DMS153 (cell line): Measurements from ENCODE around the gene RNF167.
A peak's percentile ranks its signal among the peaks of the same experiment; 100 is the strongest.

Experiments
- DNase-seq: peaks from one replicate; lab custom pipeline; 2025; lab: John Stamatoyannopoulos, UW

RNF167 gene

DNA sequence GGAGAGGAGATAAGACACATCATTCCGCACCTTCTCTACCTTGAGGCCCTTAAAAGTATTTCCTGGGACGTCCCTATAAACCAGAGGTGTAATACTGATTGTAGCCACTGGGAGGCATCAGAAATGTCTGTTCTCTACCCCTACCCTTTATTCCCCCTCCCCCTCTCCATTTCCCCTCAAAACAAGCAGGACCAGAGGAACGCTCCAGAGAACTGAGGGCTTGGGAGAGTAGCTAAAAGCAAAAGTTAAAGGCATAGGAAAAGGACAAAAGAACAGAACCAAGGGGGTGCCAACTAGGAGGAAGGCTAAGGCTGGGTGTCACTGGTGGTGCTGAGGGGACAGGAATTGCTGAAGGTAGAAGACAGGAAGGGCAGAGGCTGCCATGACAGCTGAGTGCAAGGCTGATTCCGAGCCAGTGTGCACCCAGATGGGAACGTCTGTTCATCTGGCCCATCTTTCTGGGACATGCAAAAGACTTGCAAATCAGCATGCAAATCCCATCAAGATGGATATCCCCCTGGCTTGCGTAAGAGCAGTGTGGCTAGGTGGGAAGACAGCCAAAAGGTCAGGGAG lies 40.7 kb downstream of the RNF167 start:
- no peak for DNase-seq

- DNase-seq = no peak
Measured at GRCh38 chr17:4982305-4982704, 42.2 kb downstream of the RNF167 start.

- no peak for DNase-seq
Measured at GRCh38 chr17:4986403-4986802, 46.3 kb downstream of the RNF167 start.

DNA sequence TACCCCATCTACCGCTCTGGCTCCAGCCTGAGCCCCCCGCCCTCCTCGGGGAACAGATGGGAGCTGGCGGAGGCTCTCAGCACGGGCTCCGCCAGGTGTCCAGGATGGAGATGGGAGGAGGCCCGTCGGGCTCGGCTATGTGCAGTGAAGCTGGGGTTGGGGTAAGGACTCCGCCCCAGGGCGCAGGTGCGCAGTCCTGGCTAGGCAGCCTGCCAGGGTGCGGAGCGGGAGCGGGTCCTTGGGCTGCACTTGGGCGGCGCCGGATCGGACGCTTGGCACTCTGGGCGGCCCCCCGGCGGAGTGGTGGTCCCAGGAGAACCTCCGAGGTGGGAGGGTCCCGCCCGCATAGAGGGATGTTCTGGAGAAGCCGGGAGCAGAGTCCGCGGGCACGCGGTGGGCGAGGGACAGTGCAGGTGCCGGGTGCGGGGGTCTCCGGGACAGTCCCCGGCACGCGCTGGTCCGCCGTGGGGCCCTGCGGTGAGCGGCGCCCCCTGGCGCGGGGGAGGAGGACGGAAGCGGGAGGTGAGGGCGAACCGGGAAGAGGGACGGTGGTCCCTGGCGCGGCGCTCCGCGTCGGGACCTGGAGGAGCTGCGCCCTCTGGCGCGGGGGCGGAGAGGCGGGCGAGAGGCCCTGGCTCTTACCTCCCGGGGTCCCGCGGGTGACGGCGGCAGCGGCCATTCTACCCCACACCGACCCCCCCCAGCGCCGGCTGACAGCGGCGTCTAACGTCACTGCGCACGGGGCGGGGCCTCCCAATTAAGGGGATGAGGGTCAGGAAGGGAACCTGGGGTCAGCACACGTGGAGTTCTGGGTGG lies 47.1 kb downstream of the RNF167 start, which contains the start of gene CAMTA2:
Gene CAMTA2 (minus strand): TSS at position 725 of the 816 bp plus-strand sequence. CDS start 1,453 bp downstream, outside the sequence.
- DNase-seq = peak; percentile 16

DNA sequence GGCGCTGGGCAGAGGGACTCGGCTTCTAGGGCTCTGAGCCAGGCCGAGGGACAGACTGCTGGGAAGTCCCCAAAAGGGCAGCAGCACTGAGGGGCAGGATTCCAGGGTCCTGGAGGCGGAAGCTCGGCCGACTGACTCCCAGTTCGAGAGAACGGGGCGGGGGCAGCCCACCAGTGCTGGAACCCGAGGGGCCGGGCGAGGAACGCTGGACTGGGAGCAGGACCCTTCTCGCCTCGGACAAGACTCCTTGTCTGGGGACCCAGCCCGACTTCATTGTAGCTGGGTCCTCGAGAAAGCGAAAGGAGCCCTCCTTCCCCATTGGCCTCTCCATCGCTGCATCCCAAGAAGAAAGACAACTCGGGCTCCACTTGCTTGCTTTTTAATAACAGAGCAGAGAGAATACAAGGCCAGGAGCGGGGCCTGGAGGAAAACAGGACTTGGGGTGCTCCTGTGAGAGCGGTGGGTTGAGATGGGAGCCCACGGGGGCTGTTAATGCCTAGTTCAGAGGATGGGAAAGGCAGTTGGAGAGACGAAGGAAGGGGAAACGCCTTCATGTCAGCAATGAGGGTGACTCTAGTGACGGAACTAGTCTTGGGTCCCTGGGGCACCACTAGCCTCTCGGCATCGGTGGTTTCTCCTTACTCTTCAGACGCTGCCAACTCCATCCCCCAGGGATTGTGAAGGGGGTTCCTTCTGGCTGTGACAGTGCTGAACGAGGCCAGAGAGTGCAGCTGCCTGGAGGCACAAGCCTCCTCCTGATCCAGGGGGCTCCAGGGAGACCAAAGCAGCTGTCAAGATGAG lies 47.9 kb downstream of the RNF167 start:
- DNase-seq = no peak

DNA sequence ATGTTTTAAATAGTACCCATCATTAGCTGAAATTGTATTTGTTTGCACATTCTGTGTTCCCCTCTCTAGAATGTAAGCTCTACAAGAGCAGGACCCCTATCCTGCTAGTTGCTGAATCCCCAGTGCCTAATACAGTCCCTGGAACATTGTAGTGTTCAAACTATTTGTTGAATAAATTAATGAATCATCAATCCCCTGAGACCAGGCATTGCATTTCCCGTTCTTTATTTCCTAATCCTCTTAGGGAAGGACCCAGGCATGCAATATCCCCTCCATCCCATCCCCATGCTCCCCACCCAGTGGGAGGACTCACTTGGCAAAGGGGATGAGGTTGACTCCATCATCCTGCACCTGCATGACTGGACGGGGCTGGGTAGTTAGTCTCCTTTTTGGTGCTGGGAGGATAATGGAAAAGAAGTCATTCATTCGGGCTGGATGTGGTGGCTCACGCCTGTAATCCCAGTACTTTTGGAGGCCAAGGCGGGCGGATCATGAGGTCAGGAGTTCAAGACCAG lies 54.1 kb downstream of the RNF167 start:
- no peak for DNase-seq
